GM19023 (cell line): ENCODE results near the gene NAA16.
A peak's percentile ranks its signal among the peaks of the same experiment; 100 is the strongest.

Source experiments
- ATAC-seq: cut with Tn5 transposase; IDR thresholded peaks from one replicate; pipeline ENCODE4 v1.9.1; 2021; ENCODE audit warnings: mild to moderate bottlenecking, moderate library complexity; ENCODE audit not compliant: unreplicated experiment

NAA16 gene

GRCh38 chr13:41302743-41303142, 8.3 kb upstream of the NAA16 start:
- ATAC-seq = no peak

DNA sequence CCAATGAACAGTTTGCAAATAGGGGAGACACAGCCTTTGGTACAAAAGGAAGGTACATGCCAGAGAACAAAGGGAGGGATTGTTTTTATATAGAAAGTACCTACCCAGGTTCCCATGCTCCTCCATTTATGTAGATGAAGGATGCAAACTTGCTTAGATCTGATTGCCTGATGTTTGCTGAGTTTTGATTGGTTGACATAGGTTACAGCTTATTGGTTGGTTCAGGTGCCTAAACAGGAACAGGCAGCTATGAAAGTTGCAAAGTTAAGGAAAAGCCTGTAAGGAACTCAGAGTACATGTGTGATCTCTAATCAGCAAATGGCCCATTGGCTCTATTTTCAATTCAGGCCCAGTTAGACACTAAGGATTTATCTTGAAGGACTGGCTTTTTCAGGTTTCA, 6.5 kb upstream of the NAA16 start:
- no peak for ATAC-seq

DNA sequence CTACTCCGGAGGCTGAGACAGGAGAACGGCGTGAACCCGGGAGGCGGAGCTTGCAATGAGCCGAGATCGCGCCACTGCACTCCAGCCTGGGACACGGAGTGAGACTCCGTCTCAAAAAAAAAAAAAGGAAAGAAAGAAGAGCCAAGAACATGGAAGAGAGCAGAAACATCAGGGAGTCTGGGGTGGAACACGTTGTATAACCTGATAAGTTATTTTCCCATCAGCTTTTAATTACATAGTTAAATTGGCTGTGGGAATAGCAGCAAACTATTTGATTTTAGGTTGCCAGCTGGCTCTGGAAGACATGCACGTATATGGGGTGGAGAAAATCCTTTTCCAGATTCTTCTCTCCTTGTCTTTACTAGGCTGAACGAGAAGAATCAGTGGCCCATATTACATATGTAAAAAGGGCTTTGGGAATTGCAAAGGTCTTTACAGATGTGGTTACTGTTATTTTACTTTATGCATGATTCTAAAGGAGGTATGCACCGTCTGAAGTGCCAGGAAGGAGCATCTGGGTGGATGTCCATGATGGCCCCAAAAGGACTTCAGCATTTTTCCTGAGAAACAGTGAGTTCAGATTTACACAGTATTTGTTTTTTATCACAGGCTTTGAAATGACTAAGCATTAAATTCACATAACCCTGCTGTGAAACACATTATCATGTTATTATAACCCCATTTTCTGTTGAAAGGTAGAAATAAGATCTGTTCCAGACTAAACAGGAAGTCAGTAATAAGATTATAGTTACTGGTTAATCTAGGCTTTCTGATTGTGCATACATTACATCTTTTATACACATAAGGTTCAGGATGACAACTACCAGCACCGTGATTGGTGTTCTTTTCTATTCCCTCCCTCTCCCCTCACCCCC, 4.6 kb upstream of the NAA16 start:
- ATAC-seq = no peak

GRCh38 chr13:41307884-41308640, 3.0 kb upstream of the NAA16 start:
- no peak for ATAC-seq

DNA sequence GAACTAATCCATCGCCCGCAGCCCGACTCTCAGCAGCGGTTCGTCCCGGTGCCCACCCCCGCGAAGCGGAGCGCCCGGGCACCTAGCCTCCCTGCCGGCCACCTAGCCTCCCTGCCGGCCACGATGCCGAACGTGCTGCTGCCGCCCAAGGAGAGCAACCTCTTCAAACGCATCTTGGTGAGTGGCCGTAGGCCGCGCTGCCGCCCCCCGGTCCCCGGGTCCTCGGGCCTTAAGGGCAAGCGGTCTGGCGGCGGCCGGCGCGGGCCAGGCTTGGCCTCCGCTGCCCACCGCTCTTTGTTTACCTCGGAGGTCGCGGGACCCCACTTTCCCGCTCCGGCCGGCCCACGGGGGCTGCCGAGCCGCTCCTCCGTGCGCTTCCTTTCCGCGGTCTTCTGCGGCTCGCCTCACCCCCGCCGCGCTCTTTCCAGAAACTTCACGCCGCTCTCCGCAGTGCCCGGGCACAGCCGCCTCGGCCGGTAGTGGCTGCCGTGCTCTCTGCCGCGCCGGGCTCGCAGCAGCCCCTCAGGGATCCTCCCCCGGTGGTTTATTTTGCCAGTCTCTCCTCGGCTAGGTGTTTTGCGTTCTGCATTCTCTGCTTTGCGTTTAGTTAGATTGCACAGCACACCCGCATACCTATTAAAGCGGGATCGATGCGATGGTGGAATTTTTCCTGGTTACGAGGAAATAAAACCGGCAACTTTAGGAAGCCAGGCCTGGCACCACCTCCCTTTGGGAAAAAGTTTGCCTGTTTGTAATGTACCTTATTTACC, 524 bp downstream of the NAA16 start:
- peak; percentile 59 for ATAC-seq

- no peak for ATAC-seq
These were observed 1.1 kb downstream of the NAA16 start for GRCh38 chr13:41312176-41312500.

- ATAC-seq = no peak
These were observed 2.0 kb downstream of the NAA16 start for GRCh38 chr13:41313117-41313516.

DNA sequence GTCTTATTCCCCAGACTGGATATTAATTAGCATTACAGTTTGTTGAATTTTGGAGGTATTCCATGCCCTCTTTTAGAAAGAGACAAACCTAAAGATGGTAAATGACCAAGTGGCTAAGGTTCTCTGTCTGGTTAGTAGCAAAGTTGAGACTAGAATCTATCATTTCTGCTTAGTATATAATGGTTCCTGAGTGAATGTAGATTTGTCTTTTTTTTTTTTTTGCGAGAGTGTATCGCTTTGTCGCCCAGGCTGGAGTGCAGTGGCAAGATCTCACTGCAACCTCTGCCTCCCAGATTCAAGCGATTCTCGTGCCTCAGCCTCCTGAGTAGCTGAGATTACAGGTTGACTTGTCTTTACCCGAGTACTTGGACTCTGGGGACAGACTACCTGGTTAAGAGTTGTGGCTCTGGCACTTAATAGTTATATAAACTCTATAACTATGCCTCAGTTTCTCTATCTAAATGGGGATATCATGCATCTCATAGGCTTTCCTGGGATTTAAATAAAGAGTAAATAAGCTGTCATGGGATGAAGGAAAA, 2.7 kb downstream of the NAA16 start:
- ATAC-seq = no peak

DNA sequence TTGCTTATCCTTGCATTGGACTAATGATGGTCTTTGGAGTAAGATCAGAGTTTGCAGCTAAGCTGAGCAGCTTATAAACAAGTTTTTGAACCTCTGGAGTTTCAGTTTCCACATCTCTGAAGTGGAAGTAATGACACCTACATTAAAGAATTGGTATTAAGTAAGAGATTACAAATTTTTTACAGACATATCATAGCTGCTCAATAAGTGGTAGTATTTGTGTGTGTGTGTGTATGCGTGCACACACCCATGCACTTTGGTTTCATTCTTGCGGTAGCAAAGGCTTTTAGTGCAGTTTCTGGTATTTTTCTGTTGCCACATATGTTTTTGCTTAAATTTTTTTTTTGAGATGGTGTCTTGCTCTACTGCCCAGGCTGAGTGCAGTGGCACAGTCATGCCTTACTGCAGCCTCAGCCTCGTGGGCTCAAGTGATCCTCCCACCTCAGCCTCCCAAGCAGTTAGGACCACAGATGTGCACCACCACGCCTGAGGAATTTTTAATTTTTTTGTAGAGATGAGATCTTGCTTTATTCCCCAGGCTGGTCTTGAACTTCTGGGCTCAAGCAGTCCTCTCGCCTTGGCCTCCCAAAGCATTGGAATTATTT, 4.5 kb downstream of the NAA16 start:
- ATAC-seq = no peak

DNA sequence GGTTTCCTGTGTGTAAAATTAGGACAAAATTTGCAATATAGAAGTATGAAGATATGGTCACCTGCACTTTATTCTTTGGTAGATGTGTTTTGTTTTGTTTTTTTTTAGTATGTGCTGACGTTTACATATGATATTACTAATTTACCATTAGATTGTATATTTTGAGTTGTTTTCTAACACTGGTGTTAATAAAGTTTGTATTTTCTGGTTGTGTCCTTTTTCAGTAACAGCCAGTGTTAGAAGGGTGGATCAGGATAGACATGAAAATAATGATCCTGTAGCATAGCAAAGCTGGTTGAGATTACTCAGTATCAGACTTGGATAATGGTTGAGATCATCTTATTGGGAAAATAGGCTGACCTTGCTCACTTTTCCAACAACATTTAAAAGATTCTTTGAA, 6.2 kb downstream of the NAA16 start:
- ATAC-seq = no peak

DNA sequence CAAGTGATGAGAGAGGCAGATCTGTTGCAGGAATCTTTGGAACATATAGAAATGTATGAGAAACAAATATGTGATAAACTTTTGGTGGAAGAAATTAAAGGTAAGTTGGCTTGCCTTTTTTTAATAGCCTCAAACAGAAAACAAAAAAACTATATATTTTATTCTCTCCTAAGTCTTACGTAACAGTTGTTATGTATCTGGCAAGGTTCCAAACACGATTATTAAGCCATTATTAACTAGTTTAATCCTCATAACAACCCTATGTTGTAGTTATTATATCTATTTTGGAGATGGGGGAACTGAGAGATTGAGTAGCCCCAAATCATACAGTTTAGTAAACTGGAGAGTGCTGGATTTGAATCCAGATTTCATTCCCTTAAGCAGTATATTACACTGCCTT, 14.7 kb downstream of the NAA16 start:
- ATAC-seq = no peak

- no peak for ATAC-seq
These were observed 15.6 kb downstream of the NAA16 start for GRCh38 chr13:41326661-41327060.

DNA sequence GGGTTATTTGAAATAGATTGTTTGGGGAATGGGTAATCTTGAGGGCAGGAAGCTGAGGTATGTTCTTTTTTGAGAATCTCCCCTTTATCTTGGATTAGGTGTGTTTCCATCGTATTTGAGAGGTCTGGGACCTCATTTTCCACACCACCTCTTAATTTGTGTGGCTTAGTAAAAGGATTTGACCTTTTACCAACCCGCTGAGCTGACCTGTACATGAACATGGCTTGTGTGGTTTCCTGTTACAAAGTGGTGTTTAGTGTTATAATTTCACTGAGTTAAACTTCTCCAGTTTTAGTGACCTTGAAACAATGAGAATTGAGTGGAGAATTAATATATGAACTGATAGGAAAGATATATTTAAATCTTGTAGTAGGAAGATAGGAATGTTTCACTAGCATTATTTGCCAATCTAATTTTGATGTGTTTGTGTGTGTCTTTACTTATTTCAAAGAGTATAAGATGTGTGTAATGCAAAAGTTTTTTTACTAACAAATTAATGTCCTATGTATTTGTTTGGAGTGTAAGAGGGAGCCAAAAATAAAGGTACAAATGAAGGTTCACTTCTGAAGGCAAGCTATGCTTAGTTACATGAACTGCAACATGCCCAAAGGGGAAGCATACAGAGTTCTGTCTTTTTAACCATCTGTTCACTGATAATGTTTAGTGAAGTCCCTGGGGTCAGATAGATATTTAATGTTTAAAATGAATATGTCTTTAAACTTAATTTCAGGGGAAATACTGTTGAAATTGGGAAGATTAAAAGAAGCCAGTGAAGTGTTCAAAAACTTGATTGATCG, 17.1 kb downstream of the NAA16 start:
- no peak for ATAC-seq

- no peak for ATAC-seq
These were observed 21.8 kb downstream of the NAA16 start for GRCh38 chr13:41332829-41333228.

- ATAC-seq = no peak
These were observed 23.7 kb downstream of the NAA16 start for GRCh38 chr13:41334810-41335209.

DNA sequence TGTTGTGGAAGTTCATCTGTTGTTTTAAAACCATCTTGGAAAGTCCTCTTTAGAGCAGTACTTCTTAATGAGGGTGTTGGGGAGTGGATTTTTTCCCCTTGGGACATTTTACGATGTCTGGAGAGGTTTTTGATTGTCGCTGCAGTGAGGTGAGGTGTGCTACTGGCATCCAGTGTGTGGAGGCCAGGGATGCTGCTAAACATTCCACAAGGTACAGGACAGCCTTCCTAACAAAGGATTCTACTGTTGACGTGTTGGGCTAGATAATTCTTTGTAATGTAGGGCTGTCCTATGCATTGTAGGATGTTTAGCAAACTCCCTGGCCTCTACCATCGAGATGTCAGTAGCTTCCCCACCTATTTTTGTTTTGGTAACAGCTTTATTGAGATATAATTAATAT, 33.3 kb downstream of the NAA16 start:
- ATAC-seq = no peak

- no peak for ATAC-seq
These were observed 34.3 kb downstream of the NAA16 start for GRCh38 chr13:41345165-41345913.

DNA sequence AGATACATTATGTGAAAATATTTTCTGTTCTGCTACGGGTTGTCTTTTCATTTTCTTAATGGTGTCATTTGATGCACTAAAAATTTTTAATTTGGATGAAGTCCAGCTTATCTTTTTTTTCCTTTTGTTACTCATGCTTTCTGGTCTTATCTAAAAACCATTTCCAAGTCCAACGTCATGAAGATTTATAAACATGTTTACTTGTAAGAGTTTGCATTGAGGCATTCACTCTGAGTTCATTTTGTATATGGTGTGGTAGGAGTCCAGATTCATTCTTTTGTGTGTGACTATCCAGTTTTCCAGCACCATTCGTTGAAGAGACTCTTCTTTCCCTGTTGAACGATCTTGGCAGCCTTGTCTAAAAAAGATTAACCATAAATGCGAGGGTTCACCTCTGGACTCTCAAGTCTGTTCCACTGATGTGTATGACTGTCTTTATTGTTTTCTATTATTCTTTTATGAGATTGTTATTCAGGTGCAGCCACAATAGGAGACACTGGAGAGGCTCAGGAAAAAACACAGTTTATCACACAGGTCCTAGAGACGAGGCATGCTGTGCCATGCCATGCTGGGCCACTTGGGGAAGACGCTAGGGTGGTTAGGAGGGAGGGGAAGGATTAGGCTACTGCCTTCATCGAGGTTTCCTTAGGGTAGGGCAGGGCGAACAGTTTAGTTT, 35.0 kb downstream of the NAA16 start:
- ATAC-seq = no peak
